HEK293T (cell line): Measurements from ENCODE around the gene DPY30.
A peak's percentile ranks its signal among the peaks of the same experiment; 100 is the strongest.

ENCODE experiments used
- BHLHE40 ChIP-seq: fragments of 450-650 bp; IDR thresholded peaks from 2 replicates; pipeline ENCODE4 v1.6.1; 2016; ENCODE audit warnings: mild to moderate bottlenecking, moderate library complexity, borderline replicate concordance
- CTBP1 ChIP-seq: fragments of 450-650 bp; IDR thresholded peaks from 2 replicates; pipeline ENCODE4 v1.6.1; 2016; ENCODE audit warnings: borderline replicate concordance
- ELF4 ChIP-seq: fragments of 450-650 bp; IDR thresholded peaks from 2 replicates; pipeline ENCODE4 v1.6.1; 2017; ENCODE audit warnings: antibody characterized with exemption
- FOXA1 ChIP-seq: fragments of 450-650 bp; IDR thresholded peaks from 2 replicates; pipeline ENCODE4 v1.6.1; 2016; ENCODE audit warnings: mild to moderate bottlenecking
- FOXM1 ChIP-seq: fragments of 450-650 bp; IDR thresholded peaks from 2 replicates; pipeline ENCODE4 v1.6.1; 2017; ENCODE audit warnings: mild to moderate bottlenecking, borderline replicate concordance
- HDGF ChIP-seq: fragments of 450-650 bp; IDR thresholded peaks from 2 replicates; pipeline ENCODE4 v1.6.1; 2017; ENCODE audit warnings: antibody characterized with exemption, borderline replicate concordance
- NFRKB ChIP-seq: fragments of 450-650 bp; IDR thresholded peaks from 2 replicates; pipeline ENCODE4 v1.6.1; 2016; ENCODE audit warnings: mild to moderate bottlenecking, moderate library complexity
- PKNOX1 ChIP-seq: fragments of 450-650 bp; IDR thresholded peaks from 2 replicates; pipeline ENCODE4 v1.6.1; 2016
- SUZ12 ChIP-seq: fragments of 450-650 bp; IDR thresholded peaks from 2 replicates; pipeline ENCODE4 v1.6.1; 2016; ENCODE audit warnings: mild to moderate bottlenecking
- TARDBP ChIP-seq: fragments of 450-650 bp; IDR thresholded peaks from 2 replicates; pipeline ENCODE4 v1.6.1; 2016
- ZNF384 ChIP-seq: fragments of 450-650 bp; IDR thresholded peaks from 2 replicates; pipeline ENCODE4 v1.6.1; 2016

DNA sequence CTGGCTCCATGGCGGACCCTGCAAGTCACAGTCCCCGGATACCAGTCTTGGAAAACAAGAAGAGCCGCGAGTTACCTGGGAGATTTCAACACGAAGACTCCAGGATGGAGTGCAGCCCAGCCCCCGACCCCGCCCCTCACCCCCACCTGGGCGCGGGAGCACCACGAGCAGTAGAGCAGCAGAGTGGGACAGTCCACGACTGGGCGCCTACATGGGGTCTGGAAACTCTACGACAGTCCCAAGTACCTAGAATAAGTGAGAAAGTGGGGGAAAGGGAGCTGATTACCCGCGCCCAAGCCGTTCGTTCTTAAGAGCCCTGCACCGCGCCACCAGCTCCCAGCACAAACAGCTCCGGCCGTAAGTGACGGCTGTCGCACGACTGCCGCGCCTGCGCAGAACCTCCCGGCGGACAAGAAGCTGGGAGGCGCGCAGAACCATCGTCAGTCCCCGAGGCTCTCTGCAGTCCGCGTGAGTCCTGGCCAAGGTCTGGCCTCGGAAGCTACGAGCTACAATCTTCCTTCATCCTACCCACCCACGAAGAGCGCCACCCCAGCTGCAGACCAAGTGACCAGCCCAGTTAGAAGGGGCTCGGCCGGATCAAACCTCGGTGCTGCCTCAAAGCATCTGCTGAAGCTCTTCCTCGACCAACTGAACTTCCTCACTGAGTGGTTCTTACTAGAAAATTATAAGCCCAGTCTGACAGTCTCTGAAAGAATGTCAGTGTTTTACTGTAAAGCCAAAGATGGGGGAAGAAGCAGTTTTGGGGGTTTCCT is at the start of gene DPY30:
- TF ChIP-seq BHLHE40 (no peak), TARDBP (no peak), HDGF (no peak), ELF4 (peak; percentile 69), SUZ12 (no peak), CTBP1 (no peak), FOXA1 (no peak), PKNOX1 (peak; percentile 71; the same call in 1 of the 2 replicates), NFRKB (no peak), FOXM1 (no peak), ZNF384 (no peak)
